ENCODE measurements around the gene RXFP4. TPM values are rescaled to one million over a fixed set of nuclear protein-coding genes. Genes with fewer than 3 reads are reported as not detected.

Gene RXFP4
- total RNA-seq, 1 donor from 2014 or later: not detected

DNA sequence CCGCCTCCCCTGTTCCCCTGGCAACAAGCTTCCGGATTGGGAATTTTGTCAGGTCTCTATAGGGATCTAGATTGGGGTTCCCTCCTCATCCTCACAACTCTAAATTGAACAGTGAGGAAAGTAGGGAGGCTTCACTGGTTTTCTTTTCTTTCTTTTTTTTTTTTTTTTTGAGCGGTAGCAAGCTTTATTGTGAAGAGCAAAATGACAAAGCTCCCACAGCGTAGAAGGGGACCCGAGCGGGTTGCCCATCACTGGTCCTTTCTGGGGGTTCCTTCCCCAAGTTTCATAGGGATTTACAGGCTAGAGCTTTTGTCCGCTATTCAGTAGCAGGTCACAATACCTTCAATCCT lies 26.6 kb downstream of the RXFP4 start:
- H3K36me3 ChIP-seq: peaks cover 3 to 53% of the 10 kb centered on the region in 2 donors
- no peaks in the 10 kb centered on the region for H3K9me3 ChIP-seq
- peak overlapping the region; percentile 63 for H3K27ac ChIP-seq
- DNase-seq (ENCODE audit: extremely low spot score in 2 of 2): no peak
- H3K4me1 ChIP-seq: peaks cover 64% of the 10 kb centered on the region
- no peaks in the 10 kb centered on the region for H3K27me3 ChIP-seq
- intact Hi-C loops (cut with DNase I): no loop called here
- TF ChIP-seq CTCF (IDR thresholded peaks at IDR 0.05) (no peak), POLR2AphosphoS5 (IDR thresholded peaks at IDR 0.05; ENCODE audit: insufficient read depth in 1 of 2, low read depth in 1 of 2) (no peak), POLR2A (IDR thresholded peaks at IDR 0.05) (no peak)
- no peak overlapping the region for H3K4me3 ChIP-seq

DNA sequence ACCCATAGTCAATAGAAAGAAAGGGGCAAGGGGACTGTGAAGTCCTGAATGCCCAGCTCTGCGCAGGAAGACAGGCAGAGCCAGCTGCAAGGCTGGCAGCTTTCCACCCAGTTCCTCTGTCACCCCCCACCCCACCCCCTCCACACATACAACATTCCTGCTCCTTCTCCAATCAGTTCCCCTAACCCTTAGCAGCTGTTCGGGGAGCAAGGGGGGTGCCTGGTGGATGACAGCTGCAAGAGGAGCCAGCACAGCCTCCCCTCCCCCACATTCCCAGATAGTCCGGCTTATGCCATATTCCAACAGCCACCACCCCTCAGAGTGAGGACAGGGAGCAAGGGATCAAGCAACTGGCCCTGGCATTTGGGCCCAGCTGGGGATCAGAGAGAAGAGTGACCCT lies 27.2 kb downstream of the RXFP4 start:
- no peaks in the 10 kb centered on the region for H3K27me3 ChIP-seq
- intact Hi-C loops (cut with DNase I): no loop called here
- no peak for DNase-seq (ENCODE audit: extremely low spot score in 2 of 2)
- no peak overlapping the region for H3K4me3 ChIP-seq
- peaks cover 71% of the 10 kb centered on the region for H3K4me1 ChIP-seq
- TF ChIP-seq POLR2A (IDR thresholded peaks at IDR 0.05): no peak
- TF ChIP-seq CTCF (IDR thresholded peaks at IDR 0.05): no peak
- no peak for TF ChIP-seq POLR2AphosphoS5 (IDR thresholded peaks at IDR 0.05; ENCODE audit: insufficient read depth in 1 of 2, low read depth in 1 of 2)
- no peaks in the 10 kb centered on the region for H3K9me3 ChIP-seq
- peak overlapping the region; percentile 63 for H3K27ac ChIP-seq
- peaks cover 0 to 47% of the 10 kb centered on the region in 2 donors for H3K36me3 ChIP-seq

DNA sequence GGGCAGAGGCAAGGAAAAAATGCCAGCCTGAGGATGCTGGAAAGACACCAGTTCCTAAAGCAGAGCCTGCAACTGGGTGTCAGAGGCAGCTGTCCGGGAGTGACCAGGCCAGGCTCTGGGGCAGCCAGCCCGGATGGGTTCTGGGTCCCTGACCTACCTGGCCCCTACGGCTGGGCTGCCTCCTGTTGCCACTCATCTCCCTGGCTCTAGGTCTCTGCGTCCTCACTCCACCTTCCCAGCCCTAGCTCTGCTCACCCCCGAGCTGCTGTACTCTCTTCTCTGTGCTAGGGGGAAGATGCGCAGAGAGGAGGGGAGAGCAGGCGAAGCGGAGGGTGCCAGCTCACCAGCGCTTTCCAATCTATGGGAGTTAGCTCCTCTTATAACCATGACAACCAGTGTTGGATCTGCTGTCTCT lies 27.9 kb downstream of the RXFP4 start:
- H3K4me3 ChIP-seq: no peak overlapping the region
- peaks cover 0 to 41% of the 10 kb centered on the region in 2 donors for H3K36me3 ChIP-seq
- H3K9me3 ChIP-seq: no peaks in the 10 kb centered on the region
- DNase-seq (ENCODE audit: extremely low spot score in 2 of 2): no peak
- intact Hi-C loops (cut with DNase I): no loop called here
- TF ChIP-seq CTCF (IDR thresholded peaks at IDR 0.05) (no peak), POLR2AphosphoS5 (IDR thresholded peaks at IDR 0.05; ENCODE audit: insufficient read depth in 1 of 2, low read depth in 1 of 2) (no peak), POLR2A (IDR thresholded peaks at IDR 0.05) (no peak)
- H3K4me1 ChIP-seq: peaks cover 78% of the 10 kb centered on the region
- H3K27ac ChIP-seq: peak overlapping the region; percentile 63
- H3K27me3 ChIP-seq: no peaks in the 10 kb centered on the region

DNA sequence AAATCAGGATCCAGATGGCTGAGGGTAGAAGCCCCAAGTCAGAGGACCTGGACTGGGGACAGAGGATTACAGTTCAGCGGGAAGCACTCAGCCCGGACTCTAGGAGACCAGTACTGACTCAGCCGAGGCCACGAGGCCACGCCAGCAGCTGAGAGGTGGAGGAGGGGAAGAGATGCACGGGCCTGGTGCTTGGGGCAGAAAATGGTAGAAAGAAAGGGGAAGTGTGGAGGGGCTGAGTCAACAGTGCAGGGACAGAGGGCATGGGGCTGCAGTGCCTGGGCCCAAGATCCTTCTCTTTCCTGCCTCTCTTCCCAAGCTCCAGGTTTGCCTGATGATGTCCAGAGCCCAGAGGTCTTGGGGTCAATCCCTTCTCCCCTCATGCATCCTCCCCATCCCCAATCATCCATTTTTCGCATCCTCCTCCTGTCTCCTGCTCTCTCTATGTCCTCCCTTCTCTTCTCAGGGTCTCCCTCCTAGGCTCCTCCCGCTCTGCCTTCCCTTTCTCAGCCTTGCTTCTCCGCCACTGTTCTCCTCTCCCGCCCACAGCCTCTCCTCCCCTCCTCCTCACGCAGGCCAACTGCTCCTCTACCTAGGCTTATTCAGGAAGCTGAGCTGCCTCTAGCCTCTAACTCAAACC lies 29.2 kb downstream of the RXFP4 start:
- Histone ChIP-seq H3K4me3 (peak overlapping the region in 1 of 2 donors; percentile 18), H3K36me3 (peaks cover 0 to 28% of the 10 kb centered on the region in 2 donors), H3K9me3 (no peaks in the 10 kb centered on the region), H3K27ac (peak overlapping the region; percentile 63), H3K27me3 (no peaks in the 10 kb centered on the region), H3K4me1 (peaks cover 90% of the 10 kb centered on the region)
- no peak for DNase-seq (ENCODE audit: extremely low spot score in 2 of 2)
- intact Hi-C loops (cut with DNase I): no loop called here
- TF ChIP-seq POLR2AphosphoS5 (IDR thresholded peaks at IDR 0.05; ENCODE audit: insufficient read depth in 1 of 2, low read depth in 1 of 2) (peak in 1 of 2 donors; percentile 43), POLR2A (IDR thresholded peaks at IDR 0.05) (no peak)

GRCh38 chr1:155971910-155972809 lies 30.7 kb downstream of the RXFP4 start:
- Histone ChIP-seq H3K27ac (peak overlapping the region; percentile 52), H3K36me3 (peaks cover 0 to 15% of the 10 kb centered on the region in 2 donors), H3K4me3 (no peak overlapping the region), H3K4me1 (peaks cover 98% of the 10 kb centered on the region), H3K27me3 (no peaks in the 10 kb centered on the region), H3K9me3 (no peaks in the 10 kb centered on the region)
- intact Hi-C loops (cut with DNase I): no loop called here
- TF ChIP-seq POLR2A (IDR thresholded peaks at IDR 0.05) (no peak), CTCF (IDR thresholded peaks at IDR 0.05) (no peak), POLR2AphosphoS5 (IDR thresholded peaks at IDR 0.05; ENCODE audit: insufficient read depth in 1 of 2, low read depth in 1 of 2) (no peak)
- DNase-seq (ENCODE audit: extremely low spot score in 2 of 2): no peak
